Measurements from ENCODE around the gene SMARCD3. TPM values are rescaled to one million over a fixed set of nuclear protein-coding genes. Genes with fewer than 3 reads are reported as not detected.

The SMARCD3 gene
- total RNA-seq, 1 experiment from 2014 or later: 27.8 TPM

DNA sequence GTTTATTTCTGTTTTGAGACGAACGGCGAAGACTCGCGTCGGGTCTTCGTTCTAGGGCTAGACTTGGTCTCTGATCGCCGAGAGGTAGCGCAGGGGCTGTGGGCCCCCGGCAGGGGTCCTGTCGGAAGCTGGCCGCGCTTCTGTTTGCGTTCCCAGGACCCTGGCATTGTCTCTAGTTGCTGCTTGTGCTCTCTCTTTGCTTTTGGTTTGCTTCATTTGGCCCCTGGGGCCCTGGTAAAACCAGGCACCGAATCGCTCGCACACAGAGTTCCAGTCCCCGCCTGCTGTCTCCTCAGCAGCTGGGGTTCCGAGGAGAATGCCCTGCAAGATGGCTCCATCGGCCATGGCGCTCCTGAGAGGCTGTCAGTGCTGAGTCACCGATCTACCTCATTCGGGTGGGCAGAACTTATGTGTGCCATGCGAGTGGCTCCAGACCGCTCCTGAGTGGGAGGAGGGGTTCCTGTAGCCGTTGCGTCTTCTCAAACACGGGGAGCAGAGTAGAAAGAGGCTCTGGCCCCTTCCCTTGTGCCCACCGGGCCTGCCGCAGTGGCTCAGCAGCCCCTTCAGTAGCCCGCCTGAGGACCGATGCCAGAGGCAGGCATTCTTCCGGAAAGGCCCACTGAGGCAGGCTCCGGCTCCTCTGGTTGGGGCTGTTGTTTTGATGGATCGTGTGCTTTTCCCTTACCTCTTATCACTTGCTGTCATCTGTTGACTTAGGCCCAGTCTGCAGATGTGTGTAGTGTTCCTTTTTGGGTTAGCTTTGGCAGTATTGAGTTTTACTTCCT, 15.4 kb downstream of the SMARCD3 start:
- 0 out of 2 replicates have a peak, but pooled peaks have one; percentile 11 for TF ChIP-seq SIN3A (IDR thresholded peaks at IDR 0.05; ENCODE audit: borderline replicate concordance, insufficient read depth, low read depth, low read length)
- TF ChIP-seq, protein P1, sequence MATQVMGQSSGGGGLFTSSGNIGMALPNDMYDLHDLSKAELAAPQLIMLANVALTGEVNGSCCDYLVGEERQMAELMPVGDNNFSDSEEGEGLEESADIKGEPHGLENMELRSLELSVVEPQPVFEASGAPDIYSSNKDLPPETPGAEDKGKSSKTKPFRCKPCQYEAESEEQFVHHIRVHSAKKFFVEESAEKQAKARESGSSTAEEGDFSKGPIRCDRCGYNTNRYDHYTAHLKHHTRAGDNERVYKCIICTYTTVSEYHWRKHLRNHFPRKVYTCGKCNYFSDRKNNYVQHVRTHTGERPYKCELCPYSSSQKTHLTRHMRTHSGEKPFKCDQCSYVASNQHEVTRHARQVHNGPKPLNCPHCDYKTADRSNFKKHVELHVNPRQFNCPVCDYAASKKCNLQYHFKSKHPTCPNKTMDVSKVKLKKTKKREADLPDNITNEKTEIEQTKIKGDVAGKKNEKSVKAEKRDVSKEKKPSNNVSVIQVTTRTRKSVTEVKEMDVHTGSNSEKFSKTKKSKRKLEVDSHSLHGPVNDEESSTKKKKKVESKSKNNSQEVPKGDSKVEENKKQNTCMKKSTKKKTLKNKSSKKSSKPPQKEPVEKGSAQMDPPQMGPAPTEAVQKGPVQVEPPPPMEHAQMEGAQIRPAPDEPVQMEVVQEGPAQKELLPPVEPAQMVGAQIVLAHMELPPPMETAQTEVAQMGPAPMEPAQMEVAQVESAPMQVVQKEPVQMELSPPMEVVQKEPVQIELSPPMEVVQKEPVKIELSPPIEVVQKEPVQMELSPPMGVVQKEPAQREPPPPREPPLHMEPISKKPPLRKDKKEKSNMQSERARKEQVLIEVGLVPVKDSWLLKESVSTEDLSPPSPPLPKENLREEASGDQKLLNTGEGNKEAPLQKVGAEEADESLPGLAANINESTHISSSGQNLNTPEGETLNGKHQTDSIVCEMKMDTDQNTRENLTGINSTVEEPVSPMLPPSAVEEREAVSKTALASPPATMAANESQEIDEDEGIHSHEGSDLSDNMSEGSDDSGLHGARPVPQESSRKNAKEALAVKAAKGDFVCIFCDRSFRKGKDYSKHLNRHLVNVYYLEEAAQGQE (IDR thresholded peaks at IDR 0.05; ENCODE audit: insufficient read depth in 1 of 2, low read depth in 2 of 2, low read length in 1 of 2): no peak
- ATAC-seq (peak; percentile 52), DNase-seq (ENCODE audit: low read depth, low spot score) (no peak)
- no peaks in the 10 kb centered on the region for H3K9me3 ChIP-seq (ENCODE audit: control insufficient read depth, insufficient read depth, low read depth, low read length)
- peak overlapping the region; percentile 91 to 96 for H3K4me3 ChIP-seq (ENCODE audit: low read depth in 2 of 2, low read length in 2 of 2)
- intact Hi-C loops (cut with micrococcal nuclease; ENCODE audit: unreplicated experiment): no loop called here
- in situ Hi-C loops (cut with HindIII; ENCODE audit: low pct_unique_long_range_greater_than_20kb, low sequenced_read_pairs): no loop called here
- no peaks in the 10 kb centered on the region for H3K27me3 ChIP-seq (ENCODE audit: control insufficient read depth, insufficient read depth, low read length)
- ChIA-PET CTCF (interaction anchor here (0.7 to 0.9 kb wide), 2 partner anchors 11 to 12 kb away, joined by 3 to 4 read pairs; no protein-coding TSS in a partner anchor), POLR2A (interaction anchor here (0.6 kb wide), 1 partner anchor 15 kb away, joined by 8 read pairs; no protein-coding TSS in a partner anchor)
- peaks cover 15% of the 10 kb centered on the region for H3K4me1 ChIP-seq (ENCODE audit: control insufficient read depth, insufficient read depth, low read length)
- BruUV-seq (replicated peaks): no TSS peak
- H3K27ac ChIP-seq (ENCODE audit: low read length): peak overlapping the region; percentile 86
- no peaks in the 10 kb centered on the region; the same call in 1 of the 2 replicates for H3K36me3 ChIP-seq (ENCODE audit: control insufficient read depth, insufficient read depth, low read length)

DNA sequence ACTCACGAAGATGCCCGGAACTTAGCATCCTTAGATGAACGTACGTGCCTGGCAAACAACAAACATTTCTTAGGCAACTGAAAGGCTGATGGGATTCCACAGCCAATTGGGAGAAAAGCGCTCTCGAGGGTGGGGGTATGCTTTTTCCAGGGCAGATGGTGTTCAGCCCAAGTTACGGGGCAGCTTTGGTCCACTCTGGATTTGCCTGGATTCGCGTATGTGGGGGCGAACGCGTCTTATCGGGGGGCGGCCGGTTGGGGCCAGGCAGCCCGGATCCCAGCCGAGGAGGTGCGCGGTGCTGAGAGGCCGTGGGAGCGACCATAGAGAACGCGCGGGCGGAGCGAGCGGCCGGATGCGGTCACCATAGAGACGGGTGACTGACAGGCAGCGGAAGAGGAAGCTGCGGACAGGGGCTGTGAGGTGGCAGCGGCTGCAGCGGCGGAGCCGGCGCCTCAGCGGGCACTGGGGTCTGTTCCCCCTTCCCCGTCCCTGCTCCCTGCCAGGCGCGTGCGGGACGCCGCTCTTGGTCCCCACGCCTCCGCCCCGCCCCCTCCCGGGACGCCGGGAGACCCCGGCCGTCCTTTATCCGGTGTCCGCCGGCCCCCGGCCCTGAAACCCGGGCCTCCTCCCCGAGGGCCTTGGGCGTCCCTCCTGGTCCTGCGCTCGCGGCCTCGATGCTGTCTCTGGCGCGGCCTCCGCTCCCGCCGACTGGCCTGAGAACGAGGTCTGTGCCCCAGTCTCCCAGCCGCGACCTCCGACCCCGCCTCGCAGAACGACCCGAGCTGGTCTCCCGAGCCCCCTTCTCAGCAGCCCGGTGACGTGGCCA, 16.2 kb downstream of the SMARCD3 start, which contains the start of gene CHPF2:
CHPF2 (plus strand) TSS at position 393 of the 826 bp plus-strand sequence. CDS start 1,529 bp downstream, outside the sequence.
- CTCF ChIA-PET: interaction anchor here (0.7 kb wide), 1 partner anchor 12 kb away, joined by 4 read pairs; no protein-coding TSS in a partner anchor
- Histone ChIP-seq H3K4me3 (ENCODE audit: low read depth in 2 of 2, low read length in 2 of 2) (peak within 1 kb of the TSS; percentile 91 to 96), H3K27me3 (ENCODE audit: control insufficient read depth, insufficient read depth, low read length) (no peaks in the 10 kb centered on the region), H3K4me1 (ENCODE audit: control insufficient read depth, insufficient read depth, low read length) (peaks cover 17% of the 10 kb centered on the region), H3K9me3 (ENCODE audit: control insufficient read depth, insufficient read depth, low read depth, low read length) (no peaks in the 10 kb centered on the region), H3K27ac (ENCODE audit: low read length) (peak within 1 kb of the TSS; percentile 86), H3K36me3 (ENCODE audit: control insufficient read depth, insufficient read depth, low read length) (no peaks in the 10 kb centered on the region; the same call in 1 of the 2 replicates)
- ATAC-seq (peak; percentile 98), DNase-seq (ENCODE audit: low read depth, low spot score) (no peak)
- in situ Hi-C loops (cut with HindIII; ENCODE audit: low pct_unique_long_range_greater_than_20kb, low sequenced_read_pairs) (no loop called here), intact Hi-C loops (cut with micrococcal nuclease; ENCODE audit: unreplicated experiment) (no loop called here)
- POLR2A ChIA-PET: interaction anchor here (0.6 kb wide), 1 partner anchor 15 kb away, joined by 8 read pairs; no protein-coding TSS in a partner anchor
- TF ChIP-seq, protein P1 (IDR thresholded peaks at IDR 0.05; ENCODE audit: insufficient read depth in 1 of 2, low read depth in 2 of 2, low read length in 1 of 2): no peak
- TF ChIP-seq SIN3A (IDR thresholded peaks at IDR 0.05; ENCODE audit: borderline replicate concordance, insufficient read depth, low read depth, low read length): peak; percentile 38; the same call in 1 of the 2 replicates
- no peak for TF ChIP-seq CTCF (IDR thresholded peaks at IDR 0.05)
- TF ChIP-seq TCF7L2 (IDR thresholded peaks at IDR 0.05; ENCODE audit: low read depth, low read length): no peak
- peak; percentile 84 for TF ChIP-seq POLR2AphosphoS5 (IDR thresholded peaks at IDR 0.05; ENCODE audit: low read depth, low read length)
- no TSS peak for BruUV-seq (replicated peaks)

Measured in Panc1 (cell line).